ENCODE results near the gene ACVR1. TPM values are rescaled to one million over a fixed set of nuclear protein-coding genes. Genes with fewer than 3 reads are reported as not detected.

ACVR1 gene
- total RNA-seq, 1 donor from 2014 or later, result 45.5 TPM

DNA sequence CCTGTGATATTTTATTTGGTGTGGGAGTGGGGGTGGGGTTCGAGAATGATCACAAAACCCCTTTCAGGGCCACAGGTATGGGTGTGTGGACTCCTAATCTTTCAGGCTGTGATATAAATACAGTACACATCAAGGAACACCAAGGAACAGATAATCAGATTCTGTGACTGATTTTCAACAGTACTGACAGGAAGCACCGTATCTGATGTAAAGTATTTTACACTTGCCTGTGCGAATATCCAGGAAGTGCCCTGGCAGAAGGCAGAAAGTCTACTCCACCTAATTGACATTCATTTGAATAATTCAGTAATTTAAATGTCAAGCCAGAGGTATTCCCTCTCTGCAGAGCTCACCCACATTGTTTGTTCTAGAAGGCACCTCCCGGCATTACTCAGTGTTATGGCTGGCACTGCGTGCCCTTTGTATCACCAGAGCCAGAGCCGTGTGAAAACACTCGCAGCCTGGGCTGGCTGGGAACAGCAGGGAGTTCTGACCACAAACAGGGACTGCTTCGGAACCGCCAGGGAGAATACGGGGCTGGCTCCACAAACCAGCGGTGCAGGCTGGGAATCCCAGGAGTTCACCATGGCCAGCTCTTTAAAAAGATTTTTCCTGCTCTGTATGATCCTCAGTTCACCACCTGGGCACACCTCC is 91.8 kb downstream of the ACVR1 start:
- Mint-ChIP-seq H3K4me1 (peaks cover 70% of the 10 kb centered on the region), H3K4me3 (peak overlapping the region; percentile 47), H3K9me3 (no peaks in the 10 kb centered on the region), H3K27ac (peak overlapping the region; percentile 78), H3K36me3 (ENCODE audit: low read depth) (peaks cover 41% of the 10 kb centered on the region), H3K27me3 (no peaks in the 10 kb centered on the region)
- intact Hi-C loops (cut with micrococcal nuclease), result loop anchor here (5.0 kb wide), 2 partner anchors 53 to 292 kb away; no protein-coding TSS in a partner anchor
- DNase-seq, result peak; percentile 67

GRCh38 chr2:157783245-157783644 is 92.9 kb downstream of the ACVR1 start:
- H3K4me3 Mint-ChIP-seq, result no peak overlapping the region
- H3K27ac Mint-ChIP-seq, result no peak overlapping the region
- DNase-seq, result no peak
- peaks cover 41% of the 10 kb centered on the region for H3K36me3 Mint-ChIP-seq (ENCODE audit: low read depth)
- H3K4me1 Mint-ChIP-seq, result peaks cover 65% of the 10 kb centered on the region
- intact Hi-C loops (cut with micrococcal nuclease), result loop anchor here (2.0 to 5.0 kb wide), 3 partner anchors 14 to 291 kb away; no protein-coding TSS in a partner anchor
- no peaks in the 10 kb centered on the region for H3K9me3 Mint-ChIP-seq
- H3K27me3 Mint-ChIP-seq, result no peaks in the 10 kb centered on the region

GRCh38 chr2:157782057-157782845 is 93.9 kb downstream of the ACVR1 start:
- H3K9me3 Mint-ChIP-seq, result no peaks in the 10 kb centered on the region
- H3K4me1 Mint-ChIP-seq, result peaks cover 57% of the 10 kb centered on the region
- DNase-seq, result peak; percentile 60
- H3K27me3 Mint-ChIP-seq, result no peaks in the 10 kb centered on the region
- H3K27ac Mint-ChIP-seq, result peak overlapping the region; percentile 77
- peaks cover 39% of the 10 kb centered on the region for H3K36me3 Mint-ChIP-seq (ENCODE audit: low read depth)
- peak overlapping the region; percentile 68 for H3K4me3 Mint-ChIP-seq
- intact Hi-C loops (cut with micrococcal nuclease), result loop anchor here (1.0 to 5.0 kb wide), 7 partner anchors 15 to 290 kb away; partner anchors contain the start of gene ACVR1

DNA sequence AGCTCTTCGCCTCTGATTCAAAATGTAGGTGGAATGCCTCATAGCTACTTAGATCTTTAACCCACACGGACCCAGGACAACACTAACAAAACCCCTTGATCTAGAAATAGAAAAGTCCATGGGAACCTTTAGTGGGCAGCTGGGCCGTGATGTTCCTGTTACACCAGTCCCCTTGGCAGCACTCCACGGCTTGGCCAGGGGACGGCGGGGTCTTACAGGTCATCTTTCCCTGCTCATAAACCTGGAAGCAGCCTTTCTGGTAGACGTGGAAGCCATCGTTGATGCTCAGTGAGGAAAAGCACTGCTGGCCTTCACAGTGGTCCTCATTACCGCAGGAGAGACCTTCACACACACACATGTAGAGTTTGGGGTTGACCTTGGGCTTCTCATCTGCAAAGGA is 95.9 kb downstream of the ACVR1 start:
- H3K36me3 Mint-ChIP-seq (ENCODE audit: low read depth), result peaks cover 38% of the 10 kb centered on the region
- H3K27me3 Mint-ChIP-seq, result no peaks in the 10 kb centered on the region
- H3K27ac Mint-ChIP-seq, result peak overlapping the region; percentile 73
- H3K9me3 Mint-ChIP-seq, result no peaks in the 10 kb centered on the region
- intact Hi-C loops (cut with micrococcal nuclease), result loop anchor here (5.0 kb wide), 2 partner anchors 57 to 288 kb away; no protein-coding TSS in a partner anchor
- DNase-seq, result peak; percentile 48
- peaks cover 48% of the 10 kb centered on the region for H3K4me1 Mint-ChIP-seq
- no peak overlapping the region for H3K4me3 Mint-ChIP-seq

DNA sequence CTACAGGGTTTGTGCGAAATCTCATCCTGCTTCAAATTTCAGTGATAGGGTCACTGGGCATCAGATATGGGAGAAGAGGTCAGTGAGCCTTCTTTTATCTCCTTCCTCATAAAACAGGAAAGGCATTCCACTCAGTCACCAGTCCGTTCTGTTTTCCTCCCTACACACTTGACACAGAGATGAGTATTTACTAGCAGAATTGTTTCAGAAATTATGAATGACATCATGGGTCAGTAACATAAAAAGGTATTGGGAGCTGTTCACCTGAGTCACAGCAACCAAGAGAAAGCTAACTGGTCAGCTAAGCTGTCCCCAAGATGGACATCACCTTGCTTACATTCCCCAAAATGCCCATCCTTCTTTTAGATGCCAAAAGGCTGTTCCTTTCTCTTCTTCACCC is 96.3 kb downstream of the ACVR1 start:
- no peak overlapping the region for H3K4me3 Mint-ChIP-seq

GRCh38 chr2:157777427-157777826 is 98.7 kb downstream of the ACVR1 start:
- Mint-ChIP-seq H3K9me3 (no peaks in the 10 kb centered on the region), H3K27me3 (no peaks in the 10 kb centered on the region), H3K36me3 (ENCODE audit: low read depth) (peaks cover 54% of the 10 kb centered on the region), H3K4me1 (peaks cover 29% of the 10 kb centered on the region), H3K4me3 (no peak overlapping the region), H3K27ac (no peak overlapping the region)
- intact Hi-C loops (cut with micrococcal nuclease), result loop anchor here (1.0 kb wide), 2 partner anchors 233 to 475 kb away; no protein-coding TSS in a partner anchor
- peak; percentile 85 for DNase-seq

More for the DNA sequence above, 96.3 kb downstream of the ACVR1 start:
- no peaks in the 10 kb centered on the region for H3K27me3 Mint-ChIP-seq
- peaks cover 48% of the 10 kb centered on the region for H3K4me1 Mint-ChIP-seq
- DNase-seq, result no peak
- peaks cover 42% of the 10 kb centered on the region for H3K36me3 Mint-ChIP-seq (ENCODE audit: low read depth)
- H3K9me3 Mint-ChIP-seq, result no peaks in the 10 kb centered on the region
- H3K27ac Mint-ChIP-seq, result peak overlapping the region; percentile 73
- intact Hi-C loops (cut with micrococcal nuclease), result loop anchor here (5.0 kb wide), 2 partner anchors 58 to 287 kb away; no protein-coding TSS in a partner anchor

DNA sequence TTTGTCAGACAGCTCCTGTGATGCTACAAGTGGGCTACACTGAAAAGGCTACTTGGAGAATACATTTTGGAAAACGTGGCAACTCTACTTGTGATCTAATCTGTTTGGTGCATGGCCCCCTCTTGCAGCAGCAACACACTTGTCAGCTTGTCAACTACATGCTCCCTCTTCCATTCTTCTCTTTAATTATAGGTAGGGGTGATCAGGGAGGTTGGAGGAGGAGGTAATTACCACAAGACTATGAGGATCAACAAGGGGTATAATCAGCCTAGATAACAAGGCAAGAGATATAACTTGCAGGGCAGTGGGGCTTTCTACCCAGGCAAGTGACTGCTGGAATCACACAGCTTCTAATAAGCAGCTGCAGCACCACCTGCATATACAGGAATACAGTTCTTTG is 104.9 kb downstream of the ACVR1 start:
- no peaks in the 10 kb centered on the region for H3K27me3 Mint-ChIP-seq
- intact Hi-C loops (cut with micrococcal nuclease), result no loop called here
- H3K9me3 Mint-ChIP-seq, result no peaks in the 10 kb centered on the region
- peaks cover 72% of the 10 kb centered on the region for H3K36me3 Mint-ChIP-seq (ENCODE audit: low read depth)
- H3K27ac Mint-ChIP-seq, result no peak overlapping the region
- no peak overlapping the region for H3K4me3 Mint-ChIP-seq
- DNase-seq, result no peak
- peaks cover 8% of the 10 kb centered on the region for H3K4me1 Mint-ChIP-seq

DNA sequence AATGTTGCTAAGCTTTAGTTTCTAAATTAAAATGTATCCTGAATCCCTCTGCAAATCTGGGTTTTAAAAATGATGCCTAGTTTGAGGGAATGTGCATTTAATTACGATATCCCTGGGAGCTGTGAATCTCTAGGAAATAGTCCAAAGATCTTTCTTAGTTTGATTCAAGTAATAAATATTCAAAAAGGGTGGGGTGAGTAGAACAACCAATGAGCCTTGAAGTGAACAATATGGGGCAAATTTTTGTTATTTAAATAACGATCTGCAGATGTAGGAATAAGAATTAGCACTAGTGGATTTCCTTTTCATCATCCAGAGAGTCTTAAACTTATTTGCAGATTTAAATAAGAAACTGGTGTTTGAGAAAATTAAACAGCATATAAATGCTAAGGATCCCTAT is 106.3 kb downstream of the ACVR1 start:
- Mint-ChIP-seq H3K4me3 (no peak overlapping the region), H3K27me3 (no peaks in the 10 kb centered on the region)
- intact Hi-C loops (cut with micrococcal nuclease), result no loop called here

GRCh38 chr2:157764386-157764785 is 111.7 kb downstream of the ACVR1 start:
- Mint-ChIP-seq H3K4me1 (peaks cover 4% of the 10 kb centered on the region), H3K27me3 (no peaks in the 10 kb centered on the region), H3K4me3 (no peak overlapping the region), H3K36me3 (ENCODE audit: low read depth) (peaks cover 80% of the 10 kb centered on the region), H3K27ac (no peak overlapping the region), H3K9me3 (peaks cover 4% of the 10 kb centered on the region)
- intact Hi-C loops (cut with micrococcal nuclease), result no loop called here
- no peak for DNase-seq

More for the DNA sequence above, 106.3 kb downstream of the ACVR1 start:
- no peaks in the 10 kb centered on the region for H3K9me3 Mint-ChIP-seq
- H3K36me3 Mint-ChIP-seq (ENCODE audit: low read depth), result peaks cover 73% of the 10 kb centered on the region
- no peak overlapping the region for H3K27ac Mint-ChIP-seq
- H3K4me1 Mint-ChIP-seq, result peaks cover 6% of the 10 kb centered on the region
- DNase-seq, result no peak

GRCh38 chr2:157761520-157761919 is 114.6 kb downstream of the ACVR1 start:
- H3K4me3 Mint-ChIP-seq, result no peak overlapping the region
- DNase-seq, result no peak
- intact Hi-C loops (cut with micrococcal nuclease), result no loop called here
- peaks cover 83% of the 10 kb centered on the region for H3K36me3 Mint-ChIP-seq (ENCODE audit: low read depth)
- peaks cover 21% of the 10 kb centered on the region for H3K9me3 Mint-ChIP-seq
- peaks cover 3% of the 10 kb centered on the region for H3K4me1 Mint-ChIP-seq
- no peaks in the 10 kb centered on the region for H3K27me3 Mint-ChIP-seq
- H3K27ac Mint-ChIP-seq, result no peak overlapping the region

DNA sequence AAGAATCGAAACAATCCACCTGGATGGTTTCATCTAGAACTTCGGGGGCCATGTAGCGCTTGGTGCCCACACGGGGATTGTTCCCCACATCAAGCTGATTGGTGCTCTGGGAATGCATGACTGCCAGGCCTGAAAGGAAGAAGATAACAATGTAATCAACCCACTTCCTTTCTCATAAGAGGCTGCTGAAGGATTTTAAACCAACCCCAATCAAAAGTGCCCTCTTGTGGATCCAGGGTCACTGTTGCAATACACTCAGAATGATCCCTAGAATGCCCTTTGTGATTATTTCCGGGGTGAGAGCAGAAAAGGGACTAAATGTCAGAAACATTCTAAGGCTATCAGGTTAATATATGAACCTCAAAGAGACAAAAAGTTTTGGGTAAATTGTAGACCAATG is 115.2 kb downstream of the ACVR1 start:
- no peak for DNase-seq
- no peaks in the 10 kb centered on the region for H3K27me3 Mint-ChIP-seq
- peaks cover 84% of the 10 kb centered on the region for H3K36me3 Mint-ChIP-seq (ENCODE audit: low read depth)
- peaks cover 24% of the 10 kb centered on the region for H3K9me3 Mint-ChIP-seq
- H3K27ac Mint-ChIP-seq, result no peak overlapping the region
- no peak overlapping the region for H3K4me3 Mint-ChIP-seq
- intact Hi-C loops (cut with micrococcal nuclease), result no loop called here
- peaks cover 3% of the 10 kb centered on the region for H3K4me1 Mint-ChIP-seq

- Mint-ChIP-seq H3K4me1 (peaks cover 3% of the 10 kb centered on the region), H3K27ac (no peak overlapping the region), H3K27me3 (no peaks in the 10 kb centered on the region), H3K36me3 (ENCODE audit: low read depth) (peaks cover 85% of the 10 kb centered on the region), H3K4me3 (no peak overlapping the region), H3K9me3 (peaks cover 34% of the 10 kb centered on the region)
- no peak for DNase-seq
- intact Hi-C loops (cut with micrococcal nuclease), result no loop called here
Observed at GRCh38 chr2:157759855-157760254, 116.3 kb downstream of the ACVR1 start.

DNA sequence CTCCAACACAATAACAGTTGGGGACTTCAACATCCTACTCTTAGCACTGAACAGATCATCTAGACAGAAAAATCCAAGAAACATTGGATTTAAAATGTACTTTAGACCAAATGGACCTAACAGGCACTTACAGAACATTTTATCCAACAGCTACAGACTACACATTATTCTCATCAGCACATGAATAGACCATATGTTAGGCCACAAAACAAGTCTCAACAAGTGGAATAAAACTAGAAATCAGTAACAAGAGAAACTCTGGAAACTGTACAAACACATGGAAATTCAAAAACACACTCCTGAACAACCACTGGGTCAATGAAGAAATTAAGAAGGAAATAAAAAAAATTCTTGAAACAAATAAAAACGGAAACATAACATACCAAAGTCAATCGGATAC is 117.5 kb downstream of the ACVR1 start:
- peaks cover 89% of the 10 kb centered on the region for H3K36me3 Mint-ChIP-seq (ENCODE audit: low read depth)
- H3K27me3 Mint-ChIP-seq, result no peaks in the 10 kb centered on the region

GRCh38 chr2:157757500-157757899 is 118.6 kb downstream of the ACVR1 start:
- Mint-ChIP-seq H3K4me3 (no peak overlapping the region), H3K4me1 (peaks cover 6% of the 10 kb centered on the region), H3K27me3 (no peaks in the 10 kb centered on the region), H3K9me3 (peaks cover 35% of the 10 kb centered on the region), H3K36me3 (ENCODE audit: low read depth) (peaks cover 90% of the 10 kb centered on the region), H3K27ac (no peak overlapping the region)
- intact Hi-C loops (cut with micrococcal nuclease), result no loop called here
- DNase-seq, result no peak

More for the DNA sequence above, 117.5 kb downstream of the ACVR1 start:
- DNase-seq, result no peak
- intact Hi-C loops (cut with micrococcal nuclease), result no loop called here
- peaks cover 35% of the 10 kb centered on the region for H3K9me3 Mint-ChIP-seq
- H3K27ac Mint-ChIP-seq, result no peak overlapping the region
- peaks cover 6% of the 10 kb centered on the region for H3K4me1 Mint-ChIP-seq
- no peak overlapping the region for H3K4me3 Mint-ChIP-seq

All from activated CD4-positive, alpha-beta T cell treated with anti-CD3 and anti-CD28 coated beads, Interleukin-2, amount 10 ng/mL, durations not matched to agents 24 days and 14 days (primary cell).